NCI-H1417 (cell line): ENCODE results near the gene GSPT1.
A peak's percentile ranks its signal among the peaks of the same experiment; 100 is the strongest.

ENCODE experiments used
- DNase-seq, 3 experiments: peaks; one replicate each; lab custom pipeline; 2025; lab: John Stamatoyannopoulos, UW

GSPT1 gene

GRCh38 chr16:11913425-11914079 lies 2.2 kb downstream of the GSPT1 start:
- no peak for DNase-seq

DNA sequence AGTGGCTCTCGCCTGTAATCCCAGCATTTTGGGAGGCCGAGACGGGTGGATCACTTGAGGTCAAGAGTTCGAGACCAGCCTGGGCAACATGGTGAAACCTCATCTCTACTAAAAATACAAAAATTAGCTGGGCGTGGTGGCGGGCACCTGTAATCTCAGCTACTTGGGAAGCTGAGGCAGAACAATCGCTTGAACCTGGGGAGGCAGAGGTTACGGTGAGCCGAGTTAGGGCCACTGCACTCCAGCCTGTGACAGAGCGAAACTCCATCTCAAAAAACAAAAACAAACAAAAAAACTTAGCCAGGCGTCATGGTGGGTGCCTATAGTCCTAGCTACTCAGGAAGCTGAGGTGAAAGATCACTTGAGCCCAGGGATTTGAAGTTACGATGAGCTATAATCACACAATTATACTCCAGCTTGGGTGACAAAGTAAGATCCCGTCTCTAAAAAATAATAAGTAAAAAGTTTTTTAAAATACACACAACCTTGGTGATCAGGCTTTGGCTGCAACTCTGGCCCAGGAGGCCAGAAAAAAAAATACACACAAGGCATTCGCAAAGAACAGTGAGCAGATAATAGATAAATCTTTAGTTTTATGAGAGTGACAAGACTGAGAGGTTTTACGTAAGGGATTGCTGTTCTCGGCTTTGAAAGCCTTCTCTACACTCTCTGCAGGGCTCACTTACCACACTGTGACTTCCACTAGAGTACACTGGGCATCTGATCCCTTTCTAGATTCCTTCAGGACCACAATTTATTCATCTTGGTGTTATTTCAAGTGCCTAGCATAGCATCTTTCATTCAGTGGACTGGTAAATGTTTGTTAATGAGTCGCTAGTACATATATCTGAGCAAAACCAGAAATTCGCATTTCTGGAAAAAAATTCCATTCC lies 5.9 kb downstream of the GSPT1 start:
- DNase-seq: no peak

DNA sequence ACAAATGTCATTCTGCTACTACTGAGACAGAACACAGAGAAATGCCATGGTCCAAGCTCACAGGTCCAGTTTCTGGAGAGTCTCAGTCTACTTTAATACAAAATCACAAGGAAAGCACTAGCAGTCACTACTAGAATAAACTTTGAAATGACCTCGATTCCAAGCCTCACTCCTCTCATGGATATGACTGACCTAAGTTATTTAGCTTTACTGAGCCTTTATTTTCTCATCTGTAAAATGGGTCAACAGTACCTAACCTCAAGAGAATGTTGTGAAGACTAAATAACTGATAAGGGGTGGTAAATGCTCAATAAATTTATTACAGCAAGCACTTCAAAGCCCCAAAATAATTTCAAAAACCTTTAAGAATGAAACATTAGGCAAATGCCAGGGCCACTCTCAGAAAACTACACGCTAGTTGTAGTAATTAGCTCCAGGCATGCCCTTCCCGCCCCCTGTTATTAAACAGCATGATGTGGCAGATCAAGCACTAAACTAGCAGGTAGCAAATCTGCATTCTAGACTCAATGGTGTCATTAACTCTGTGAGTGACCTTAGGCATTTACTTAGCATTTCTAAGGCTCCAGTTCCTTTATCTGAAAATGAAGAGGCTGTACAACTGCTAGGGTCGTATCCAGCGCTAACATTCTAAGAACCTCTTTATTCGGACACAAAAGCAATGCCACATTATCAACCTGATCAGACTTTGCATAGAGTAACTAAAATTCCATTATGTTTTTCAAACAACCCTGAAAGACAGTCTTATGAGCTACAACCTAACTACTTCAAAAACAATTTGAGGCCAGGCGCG lies 8.4 kb downstream of the GSPT1 start:
- DNase-seq: peak in 2 of 3 experiments; percentile 2 to 63

GRCh38 chr16:11903906-11904305 lies 11.8 kb downstream of the GSPT1 start:
- no peak for DNase-seq

- DNase-seq: no peak
Measured at GRCh38 chr16:11901091-11901490, 14.7 kb downstream of the GSPT1 start.

GRCh38 chr16:11896486-11897176 lies 19.1 kb downstream of the GSPT1 start:
- DNase-seq: no peak

GRCh38 chr16:11893571-11893970 lies 22.2 kb downstream of the GSPT1 start:
- DNase-seq: no peak

DNA sequence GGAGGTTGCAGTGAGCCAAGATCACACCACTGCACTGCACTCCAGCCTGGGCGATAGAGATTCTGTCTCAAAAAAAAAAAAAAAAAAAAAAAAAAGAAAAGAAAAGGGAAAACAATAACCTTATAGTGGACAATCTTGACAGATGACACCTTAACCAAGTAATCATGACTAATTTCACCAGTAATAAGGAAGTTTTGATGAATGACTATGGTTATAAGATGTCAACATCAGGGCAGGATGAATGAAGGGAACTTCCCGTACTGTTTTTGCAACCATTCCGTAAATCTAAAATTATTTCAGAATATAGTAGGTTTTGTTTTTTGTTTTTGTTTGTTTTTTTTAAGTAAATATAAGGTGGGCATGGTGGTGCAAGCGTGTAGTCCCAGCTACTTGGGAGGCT lies 23.0 kb downstream of the GSPT1 start:
- DNase-seq: no peak

DNA sequence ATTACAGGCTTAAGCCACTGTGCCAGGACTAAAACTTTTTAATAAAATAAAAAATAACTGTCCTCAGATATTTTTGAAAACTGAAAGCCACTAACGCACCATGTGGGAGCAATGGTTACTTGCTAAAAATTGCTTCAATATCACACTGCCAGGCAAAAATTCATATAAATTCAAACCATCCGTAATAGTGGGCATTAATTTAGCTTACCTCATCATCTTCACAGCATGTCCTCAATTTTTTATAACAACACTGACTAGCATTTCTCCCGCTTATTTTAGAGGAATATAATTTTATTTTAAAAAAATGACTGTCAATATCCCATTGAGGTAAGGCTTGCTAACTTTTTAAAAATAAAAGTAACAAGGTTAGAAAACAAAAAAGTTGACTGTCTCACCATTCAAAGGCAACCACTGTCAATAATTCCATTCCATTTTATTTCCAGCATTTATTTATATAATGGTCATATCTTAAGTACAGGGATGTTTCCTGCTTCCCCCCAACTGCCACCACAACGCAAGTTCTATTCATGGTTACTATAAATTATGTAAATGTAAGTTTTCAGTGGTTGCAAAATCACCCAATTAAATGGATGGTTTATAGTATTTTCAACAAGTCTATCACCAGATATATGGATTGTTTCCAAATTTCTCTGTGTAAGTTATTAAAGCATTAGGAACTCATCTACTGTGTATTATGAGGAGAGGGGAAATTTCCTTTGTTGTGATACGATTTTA lies 25.4 kb downstream of the GSPT1 start:
- DNase-seq: no peak

DNA sequence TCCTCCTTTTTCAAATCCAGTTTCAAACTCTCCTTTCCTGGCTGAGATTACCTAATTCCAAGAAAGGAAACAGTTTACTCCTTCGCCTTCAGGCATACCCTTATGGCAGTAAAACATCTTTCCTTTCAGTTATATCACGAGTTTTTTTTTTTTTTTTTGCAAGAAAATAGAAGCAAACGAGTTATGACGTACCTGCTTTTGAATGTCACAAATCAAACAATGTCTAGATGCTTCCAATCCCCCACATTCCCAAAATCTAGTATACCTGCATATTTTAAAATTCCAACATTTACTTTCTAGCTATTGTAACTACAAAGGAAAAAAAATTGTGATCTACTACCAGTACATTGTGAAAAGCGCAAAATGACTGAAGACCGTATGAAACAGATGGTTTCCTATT lies 28.9 kb downstream of the GSPT1 start:
- no peak for DNase-seq

DNA sequence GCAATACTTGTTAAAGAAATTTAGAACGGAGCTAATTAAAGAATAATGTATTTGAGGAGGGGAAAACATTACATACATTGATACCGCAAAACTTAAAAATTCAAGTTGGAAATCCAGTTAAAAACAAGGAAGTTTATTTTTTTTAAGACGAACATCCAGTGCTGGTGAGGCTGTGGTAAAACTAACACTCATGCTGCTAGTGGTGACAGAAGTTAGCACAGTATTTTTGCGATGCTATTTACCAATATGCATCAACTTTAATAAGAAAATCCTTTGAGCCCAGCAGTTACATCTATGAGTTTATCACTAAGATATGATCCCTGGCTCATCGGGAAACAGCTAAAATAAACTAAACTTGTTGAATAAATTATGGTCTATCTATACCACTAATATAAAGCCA lies 31.7 kb downstream of the GSPT1 start:
- no peak for DNase-seq

GRCh38 chr16:11880007-11880406 lies 35.7 kb downstream of the GSPT1 start:
- DNase-seq: no peak

- no peak for DNase-seq
Measured at GRCh38 chr16:11877374-11877773, 38.4 kb downstream of the GSPT1 start.

DNA sequence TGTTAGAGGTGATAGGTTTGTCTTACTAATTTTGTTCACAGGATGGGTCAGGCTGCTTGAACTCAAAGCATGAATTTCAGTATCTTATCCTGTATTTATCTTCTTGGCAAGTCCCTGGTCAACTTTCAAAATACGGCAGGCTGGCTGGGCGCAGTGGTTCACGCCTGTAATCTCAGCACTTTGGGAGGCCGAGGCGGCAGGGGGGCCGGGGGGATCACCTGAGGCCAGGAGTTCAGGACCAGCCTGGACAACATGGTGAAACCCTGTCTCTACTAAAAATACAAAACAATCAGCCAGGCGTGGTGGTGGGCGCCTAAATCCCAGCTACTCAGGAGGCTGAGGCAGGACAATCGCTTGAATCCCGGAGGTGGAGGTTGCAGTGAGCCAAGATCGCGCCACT lies 39.5 kb downstream of the GSPT1 start:
- no peak for DNase-seq

DNA sequence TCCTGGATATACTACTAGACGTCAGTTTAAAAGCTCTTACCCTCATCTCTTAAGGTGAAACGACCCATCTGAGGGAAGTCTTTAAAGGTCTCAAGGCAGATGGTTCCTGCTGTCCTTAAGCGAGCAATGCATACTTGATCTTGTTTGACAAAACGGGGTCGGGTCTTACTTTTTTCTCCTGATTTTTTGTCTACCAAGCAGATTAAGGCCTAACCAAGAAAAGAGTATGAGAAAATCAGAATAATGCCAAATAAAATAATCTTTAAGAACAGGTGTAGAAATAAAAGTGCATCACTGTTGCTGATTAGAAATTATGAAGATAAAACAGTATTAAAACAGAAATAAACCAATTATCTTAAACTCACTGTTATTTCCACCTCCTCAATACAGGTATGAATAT lies 40.0 kb downstream of the GSPT1 start:
- DNase-seq: no peak

DNA sequence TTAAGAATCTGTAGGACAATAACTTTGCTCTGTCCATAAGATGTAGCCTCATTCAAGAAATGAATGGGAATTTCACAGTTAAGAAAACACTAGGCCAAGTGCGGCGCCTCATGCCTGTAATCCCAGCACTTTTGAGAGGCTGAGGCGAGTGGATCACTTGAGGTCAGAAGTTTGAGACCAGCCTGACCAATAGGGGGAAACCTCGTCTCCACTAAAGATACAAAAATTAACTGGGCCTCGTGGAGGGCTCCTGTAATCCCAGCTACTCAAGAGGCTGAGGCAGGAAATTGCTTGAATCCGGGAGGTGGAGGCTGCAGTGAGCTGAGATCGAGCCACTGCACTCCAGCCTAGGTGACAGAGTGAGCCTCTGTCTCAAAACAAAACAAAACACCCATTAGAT lies 44.6 kb downstream of the GSPT1 start:
- peak in 1 of 3 experiments; percentile 6 for DNase-seq

GRCh38 chr16:11870399-11870798 lies 45.4 kb downstream of the GSPT1 start:
- no peak for DNase-seq

DNA sequence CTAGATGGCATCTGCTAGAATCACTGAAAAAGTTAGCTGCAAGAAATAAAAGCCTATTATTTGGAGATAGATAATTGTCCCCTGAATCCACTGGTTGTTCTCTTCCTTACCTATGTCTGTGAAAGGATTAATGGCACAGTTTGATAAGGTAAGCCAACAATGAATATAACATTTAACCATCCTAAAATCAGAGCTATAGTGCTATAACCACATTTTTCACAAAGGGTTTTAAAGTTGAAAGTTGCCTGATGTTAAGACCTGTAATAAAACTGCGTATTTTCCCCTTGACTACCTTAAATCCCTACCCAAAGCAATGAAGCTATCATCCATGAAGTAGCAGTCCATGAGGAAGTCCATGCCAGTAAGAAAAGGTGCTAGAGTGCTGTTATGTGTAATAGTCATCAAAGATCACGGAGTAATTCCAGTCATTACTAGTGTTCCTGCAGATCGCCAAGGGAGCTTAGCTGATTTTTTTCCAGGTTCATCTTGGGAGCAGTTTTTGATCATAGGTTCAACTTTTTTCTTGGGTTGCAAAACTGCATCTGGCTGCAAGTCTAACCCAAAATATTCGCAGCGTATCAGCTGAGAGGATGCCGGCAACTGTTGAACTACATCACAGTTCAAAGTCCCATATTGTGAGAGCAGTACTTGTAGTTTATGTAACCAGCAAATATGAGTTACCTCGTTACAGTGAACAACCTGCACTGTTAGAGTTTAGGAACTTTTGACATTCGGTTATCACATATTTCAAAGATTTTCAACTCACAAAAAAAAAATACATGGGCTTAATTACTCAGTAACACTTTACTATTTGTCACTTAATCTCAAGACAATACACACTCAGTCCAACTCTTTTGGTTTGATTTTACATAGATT lies 46.2 kb downstream of the GSPT1 start:
- DNase-seq: no peak

GRCh38 chr16:11868412-11868980 lies 47.3 kb downstream of the GSPT1 start:
- no peak for DNase-seq

- DNase-seq: no peak
Measured at GRCh38 chr16:11862489-11862888, 53.3 kb downstream of the GSPT1 start.
